Medulla oblongata (tissue), 1 donor: Measurements from ENCODE around the gene CLDN7.

Experiments
- DNase-seq: peaks from one replicate; pipeline ENCODE4 v3.0.0-alpha.2; 2015; ENCODE audit errors: extremely low spot score

The CLDN7 gene

DNA sequence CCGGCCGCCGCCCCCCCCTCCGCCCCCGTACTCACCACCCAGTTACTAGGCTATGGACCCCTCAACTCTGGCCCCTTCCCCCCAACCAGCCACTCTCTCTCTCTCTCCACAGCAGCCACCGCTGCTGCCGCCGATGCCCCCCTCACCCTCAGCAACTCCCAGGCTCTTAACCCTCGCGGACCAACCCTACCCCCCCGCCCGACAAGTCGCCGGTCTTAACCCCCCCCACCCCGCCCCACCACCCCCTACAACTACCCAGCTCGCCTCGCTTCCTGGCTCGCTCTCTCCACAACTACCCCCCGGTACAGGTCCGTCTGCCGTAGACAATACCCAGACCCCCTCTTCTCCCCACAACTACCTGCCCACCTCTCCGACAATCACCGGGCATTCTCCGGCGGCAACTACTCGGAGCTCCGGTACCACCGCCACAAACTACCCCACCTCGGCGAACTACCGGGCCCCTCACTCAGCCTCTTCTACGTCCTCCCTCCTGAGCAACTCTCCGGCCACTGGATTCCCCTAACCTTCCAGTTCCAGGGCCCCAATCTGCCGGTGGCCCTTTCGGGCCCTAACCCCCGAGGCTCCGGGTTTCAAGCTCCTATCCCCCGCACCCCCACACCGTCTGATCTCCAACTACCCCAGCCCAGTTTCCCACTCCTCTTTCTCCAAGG, 23.7 kb downstream of the CLDN7 start:
- no peak for DNase-seq

DNA sequence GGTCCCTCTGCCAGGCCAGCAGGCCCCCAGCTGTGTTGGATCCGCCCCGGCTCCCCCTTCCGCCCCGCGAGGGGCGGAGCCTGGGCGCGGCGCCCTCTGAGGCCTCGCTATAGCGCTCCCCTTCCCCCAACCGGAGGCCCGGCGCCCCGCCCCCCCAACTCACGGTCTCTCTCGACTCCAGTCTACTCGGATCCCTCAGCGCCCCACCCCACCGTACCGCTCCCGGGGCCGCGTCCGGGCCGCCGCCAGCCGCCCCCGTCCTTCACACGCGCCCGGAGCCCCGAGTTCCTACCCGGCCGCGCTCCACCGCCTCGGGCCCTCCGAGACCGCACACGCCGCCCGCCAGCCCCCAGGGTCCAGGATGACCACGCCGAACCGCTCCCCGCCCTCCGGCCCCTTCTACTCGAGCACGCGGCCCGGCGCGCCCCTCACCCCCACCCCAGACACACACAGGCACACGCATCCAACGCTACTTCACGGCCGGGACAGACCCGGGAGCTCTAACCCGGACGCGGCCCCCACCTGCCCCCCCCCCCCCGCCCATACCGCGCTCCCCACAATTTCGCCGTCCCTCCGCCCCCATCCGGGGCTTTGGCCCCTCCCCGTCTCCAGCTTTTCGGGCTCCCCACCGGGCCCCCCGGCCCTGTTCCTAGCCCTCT, 24.4 kb downstream of the CLDN7 start:
- peak; percentile 72 for DNase-seq

DNA sequence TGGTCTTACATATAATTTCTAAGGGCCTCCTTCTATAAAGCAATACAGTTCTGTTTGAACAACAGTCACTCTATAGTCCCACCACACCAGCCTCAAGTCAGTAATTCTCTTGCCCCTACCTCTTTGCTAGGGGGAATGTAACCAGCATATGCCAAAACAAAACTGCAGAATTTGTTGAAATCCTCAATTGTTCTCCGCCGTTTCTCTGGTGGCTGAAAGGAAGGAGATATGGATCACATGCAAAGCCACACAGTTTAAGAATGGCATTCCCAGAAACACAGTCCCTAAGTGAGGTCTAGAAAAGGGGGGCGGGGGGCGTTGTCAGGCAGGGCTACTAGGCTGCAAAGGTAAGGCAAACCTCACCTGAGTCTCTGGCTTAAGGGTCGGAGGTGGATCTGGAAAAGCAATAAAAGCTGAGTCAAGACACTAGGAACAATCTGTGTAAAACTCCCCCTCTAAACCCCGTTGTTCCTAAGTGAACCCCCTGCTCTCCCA, 25.0 kb downstream of the CLDN7 start:
- no peak for DNase-seq

DNA sequence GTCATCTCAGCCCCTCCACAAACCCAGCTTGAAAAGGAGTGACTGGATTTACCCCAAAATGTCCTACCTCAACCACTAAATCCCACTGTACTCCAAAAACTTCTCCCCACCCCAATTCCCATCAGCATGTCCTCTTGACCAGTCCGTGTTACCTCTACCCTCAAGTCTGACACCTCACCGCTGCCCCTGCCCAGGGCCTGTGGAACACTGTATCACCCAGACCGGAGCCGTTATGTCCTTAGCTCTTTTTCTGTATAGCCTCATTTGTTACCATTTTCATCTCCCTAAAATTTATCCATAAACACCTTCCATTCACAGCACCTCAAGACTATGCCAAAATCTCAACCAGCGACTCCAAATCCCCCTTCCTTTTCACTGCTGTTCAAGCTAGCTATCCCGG, 25.5 kb downstream of the CLDN7 start:
- no peak for DNase-seq

DNA sequence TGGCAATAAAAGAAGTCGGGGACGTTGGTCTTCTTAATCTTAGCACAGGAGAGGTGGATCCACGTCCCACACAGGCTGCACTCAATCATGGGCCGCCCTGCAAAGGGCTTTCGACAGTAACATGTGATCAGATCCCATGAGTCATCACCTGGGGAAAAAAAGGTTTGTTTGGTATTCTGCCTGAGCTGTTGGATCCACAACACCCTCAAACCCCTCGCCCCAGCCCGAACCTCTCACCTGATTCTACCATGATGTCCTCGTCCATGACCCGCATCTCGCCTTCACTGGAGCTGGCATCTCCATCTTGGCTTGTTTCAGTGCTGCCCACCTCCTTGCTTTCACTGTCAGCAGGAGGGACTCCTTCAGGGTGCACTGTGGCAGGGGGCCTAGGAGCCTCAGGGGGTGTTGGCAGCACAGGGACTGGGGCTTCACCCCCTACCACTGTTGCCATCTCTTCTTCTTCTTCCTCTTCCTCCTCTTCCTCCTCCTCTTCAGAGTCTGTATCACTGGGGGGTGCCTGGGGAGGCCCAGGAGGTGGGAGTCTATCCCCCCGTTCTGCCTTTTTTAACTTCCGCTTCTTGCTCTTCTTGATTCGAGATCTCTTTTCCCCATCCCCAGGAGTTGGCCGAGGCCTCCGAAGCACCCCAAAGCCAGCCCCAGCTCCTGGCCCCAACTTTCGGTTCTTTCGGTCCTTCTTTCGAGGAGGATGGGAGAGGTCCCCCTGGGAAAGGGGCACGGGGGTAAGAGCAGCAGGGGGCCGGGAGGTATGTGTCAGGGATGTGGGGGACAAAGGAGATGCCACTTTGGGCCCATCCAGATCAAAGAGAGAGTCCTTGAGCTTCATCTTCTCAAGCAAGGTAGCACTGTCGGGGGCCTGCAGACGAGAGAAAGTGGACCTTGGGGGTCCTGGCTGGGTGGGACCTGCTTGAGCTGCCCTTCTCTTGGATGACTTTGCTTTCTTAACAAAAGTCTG, 26.3 kb downstream of the CLDN7 start:
- DNase-seq: no peak

DNA sequence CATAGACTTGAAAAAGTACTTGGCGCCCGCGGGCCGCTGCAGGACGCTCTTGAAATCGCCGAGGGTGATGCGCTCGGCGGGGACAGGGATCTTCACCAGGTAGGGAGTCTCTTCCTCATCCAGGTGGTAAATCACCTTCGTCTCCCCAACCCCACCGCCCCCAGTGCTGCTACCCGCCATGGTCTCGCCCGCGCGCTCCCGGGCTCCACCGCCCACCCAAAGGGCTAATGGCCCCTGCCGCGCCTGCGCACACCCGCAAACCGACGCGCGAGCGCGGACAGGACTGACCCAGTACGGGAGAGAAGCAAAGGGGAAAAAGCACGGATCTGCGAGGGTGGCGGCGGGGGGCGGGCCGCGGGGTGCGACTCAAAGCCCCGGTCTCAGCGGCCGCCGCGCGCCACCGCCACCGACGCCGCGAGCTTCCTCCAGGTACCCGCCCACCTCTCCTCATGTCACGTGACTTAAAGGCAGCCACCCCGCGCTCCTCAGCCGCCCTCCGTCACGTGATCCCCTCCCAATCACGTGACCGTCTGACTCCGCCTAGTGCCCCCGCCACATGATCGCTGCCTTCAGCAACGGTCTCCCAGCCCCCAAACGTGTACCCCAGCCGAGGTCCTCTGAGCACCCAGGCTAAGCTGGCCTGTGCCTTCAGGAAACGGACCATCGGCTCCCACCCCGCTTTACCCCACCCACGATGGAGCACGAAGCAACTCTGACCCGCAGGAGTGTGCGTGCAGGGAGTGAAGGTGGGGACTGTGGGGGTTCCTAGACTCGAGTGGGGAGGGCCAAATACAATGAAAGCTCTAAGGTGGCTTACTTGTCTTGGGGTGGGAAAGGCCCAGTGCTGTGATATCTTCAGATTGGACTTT, 28.0 kb downstream of the CLDN7 start, which contains the start of gene DVL2:
Gene DVL2 (minus strand): TSS at position 435 of the 869 bp plus-strand sequence. CDS start 255 bp downstream, at position 180.
- DNase-seq: peak; percentile 97

DNA sequence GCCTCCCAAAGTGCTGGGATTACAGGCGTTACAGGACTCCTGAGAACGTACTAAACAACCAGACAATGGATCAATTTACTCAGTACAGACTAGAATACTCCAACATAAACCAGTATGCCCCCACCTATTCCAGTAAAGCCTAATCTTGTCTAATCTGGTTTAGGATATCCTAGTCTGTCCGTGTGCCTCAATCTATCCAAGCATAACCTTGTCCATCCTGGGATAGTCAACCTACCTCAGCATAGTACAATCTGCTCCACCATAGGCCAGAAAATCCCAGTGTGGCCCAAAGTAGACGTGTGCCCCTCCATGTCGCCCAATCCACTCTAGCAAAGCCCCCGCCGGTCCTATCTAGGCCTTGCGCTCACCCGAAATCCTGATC, 28.6 kb downstream of the CLDN7 start:
- DNase-seq: no peak

DNA sequence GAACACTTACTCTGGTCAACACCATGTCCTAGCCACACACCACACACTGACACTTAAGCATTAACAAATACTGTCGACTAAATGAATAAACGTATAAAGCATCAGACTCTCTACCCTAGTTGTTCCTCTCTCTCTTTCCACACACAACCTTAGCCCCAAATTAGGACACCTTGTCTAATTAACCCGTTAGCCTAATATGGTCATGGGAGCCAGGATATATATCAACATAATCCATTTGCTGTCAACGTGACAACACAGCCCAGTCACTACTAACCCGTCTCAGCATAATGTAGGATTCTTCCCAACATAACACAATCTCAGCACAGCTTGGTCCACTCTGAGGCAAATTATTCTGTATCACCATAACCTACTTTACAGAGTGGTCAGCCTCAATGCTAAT, 30.2 kb downstream of the CLDN7 start:
- no peak for DNase-seq

DNA sequence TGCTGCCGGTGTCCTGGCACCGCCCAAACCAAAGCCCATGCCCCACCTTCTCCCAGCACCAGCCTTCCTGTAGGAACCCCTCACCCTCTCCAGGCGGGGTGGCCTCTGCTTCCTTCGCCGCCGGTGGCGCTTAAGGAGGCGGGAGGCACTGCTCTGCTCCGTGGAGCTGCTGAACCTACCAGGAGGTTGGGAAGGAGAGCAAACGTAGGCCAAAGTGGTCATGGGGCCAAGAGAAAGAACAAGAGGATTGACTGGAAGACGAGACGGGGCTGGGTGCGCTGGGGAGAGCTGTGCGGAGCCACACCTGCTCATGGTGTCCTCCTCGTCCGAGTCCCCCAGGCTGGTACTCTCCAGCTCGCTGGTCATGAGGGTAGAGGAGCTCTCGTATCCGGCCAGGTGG, 32.8 kb downstream of the CLDN7 start:
- no peak for DNase-seq

DNA sequence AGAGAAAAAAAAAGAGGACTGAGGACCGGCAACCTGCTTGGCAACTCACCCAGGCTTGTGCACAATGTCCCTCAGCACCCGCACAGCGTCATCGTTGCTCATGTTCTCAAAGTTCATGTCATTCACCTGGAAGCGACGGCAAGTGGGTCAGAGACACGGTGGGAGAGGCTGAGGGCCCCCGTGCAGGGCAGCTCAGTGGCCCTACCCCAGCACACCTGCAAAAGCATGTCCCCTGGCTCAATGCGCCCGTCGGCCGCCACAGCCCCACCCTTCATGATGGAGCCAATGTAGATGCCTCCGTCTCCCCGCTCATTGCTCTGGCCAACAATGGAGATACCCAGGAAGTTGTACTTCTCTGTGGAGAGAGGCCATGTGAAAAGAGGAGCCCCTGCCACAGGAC, 33.4 kb downstream of the CLDN7 start:
- DNase-seq: no peak

DNA sequence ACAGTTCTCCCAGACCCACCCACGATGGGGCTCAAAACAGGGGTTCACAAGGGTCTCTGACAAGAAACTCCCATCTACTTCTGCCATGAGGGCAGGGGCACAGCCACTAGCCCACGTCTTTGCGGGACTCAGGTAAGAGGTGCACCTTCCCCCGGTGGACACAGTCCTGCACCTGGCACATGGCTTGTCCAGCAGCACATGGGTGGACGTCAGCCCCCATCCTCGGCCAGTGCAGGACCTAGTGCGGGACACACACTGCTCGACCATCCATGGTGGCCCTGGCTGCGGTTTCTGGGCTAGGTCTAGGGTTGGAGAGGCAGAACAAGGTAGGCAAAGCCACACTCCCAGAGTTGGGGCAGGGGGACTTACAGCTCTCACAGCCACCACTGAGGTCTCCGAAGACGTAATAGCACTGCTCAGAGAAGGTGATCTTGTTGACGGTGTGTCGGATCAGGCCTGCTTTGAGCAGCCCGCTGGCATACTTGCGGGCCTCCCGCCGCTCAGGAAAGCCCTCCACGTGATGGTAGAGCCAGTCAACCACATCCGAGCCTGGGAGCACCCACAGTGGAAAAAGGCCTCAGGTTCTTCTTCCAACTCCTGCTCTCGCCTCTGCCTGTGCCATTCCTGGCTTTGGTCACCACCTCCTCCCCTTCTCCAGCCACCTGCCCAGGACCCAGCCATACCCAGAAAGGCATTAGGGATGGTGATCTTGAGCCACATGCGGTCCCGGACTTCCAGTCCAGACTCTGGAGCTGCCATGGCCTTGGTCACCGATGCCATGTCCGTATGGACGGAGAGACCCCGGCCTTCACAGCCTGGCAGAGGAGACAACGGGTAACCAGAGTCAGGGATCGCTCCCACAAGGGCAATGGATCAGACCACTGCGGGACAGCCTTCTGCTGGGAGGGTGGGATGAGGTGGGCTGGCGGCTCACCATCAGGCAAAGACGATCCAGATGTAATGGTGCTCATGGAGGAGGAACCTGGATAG, 35.3 kb downstream of the CLDN7 start:
- no peak for DNase-seq

DNA sequence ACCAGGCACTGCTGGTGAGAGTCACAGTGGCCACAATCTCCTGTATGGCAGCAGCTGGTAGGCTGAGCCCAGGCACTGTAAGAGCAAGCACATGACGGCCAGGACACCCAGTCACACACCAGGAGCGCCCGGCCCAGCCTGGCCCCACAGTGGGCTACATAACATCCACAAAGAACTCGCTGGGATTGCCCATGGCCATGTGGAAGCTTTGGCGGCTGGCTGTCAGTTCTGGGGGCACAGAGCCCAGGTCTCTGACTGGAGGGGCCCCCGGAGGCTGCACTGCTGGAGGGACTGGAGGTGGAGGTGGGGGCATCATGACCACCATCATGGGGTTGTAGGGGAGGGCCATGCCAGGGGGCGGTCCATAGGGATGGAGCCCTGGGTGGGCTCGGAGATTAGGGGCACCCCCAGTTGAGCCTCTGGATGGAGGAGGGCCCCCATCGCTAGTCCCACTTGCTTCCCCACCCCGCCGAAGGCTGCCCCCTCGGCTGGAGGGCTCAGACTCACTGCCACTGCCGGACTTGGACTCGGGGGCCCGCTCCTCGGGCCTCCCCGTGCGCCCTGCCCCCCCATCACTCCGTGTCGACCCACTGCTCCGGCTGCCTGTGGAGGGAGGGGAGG, 36.5 kb downstream of the CLDN7 start:
- no peak for DNase-seq

DNA sequence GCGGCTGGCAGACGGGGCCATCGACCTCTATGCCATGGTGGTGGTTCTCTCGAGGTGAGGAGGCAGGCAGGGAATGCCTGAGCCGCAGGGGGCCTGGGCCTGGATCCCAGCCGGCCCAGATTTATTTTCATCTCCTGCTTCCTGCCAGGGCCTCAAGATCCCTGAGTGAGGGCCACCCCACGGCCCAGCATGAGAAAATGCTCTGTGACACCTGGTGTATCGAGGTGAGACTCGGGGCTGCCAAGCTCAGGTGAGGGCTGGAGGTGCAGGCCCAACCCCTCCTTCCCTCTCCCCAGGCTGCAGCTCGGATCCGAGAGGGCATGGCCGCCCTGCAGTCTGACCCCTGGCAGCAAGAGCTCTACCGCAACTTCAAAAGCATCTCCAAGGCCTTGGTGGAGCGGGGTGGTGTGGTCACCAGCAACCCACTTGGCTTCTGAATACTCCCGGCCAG, 37.6 kb downstream of the CLDN7 start:
- no peak for DNase-seq

DNA sequence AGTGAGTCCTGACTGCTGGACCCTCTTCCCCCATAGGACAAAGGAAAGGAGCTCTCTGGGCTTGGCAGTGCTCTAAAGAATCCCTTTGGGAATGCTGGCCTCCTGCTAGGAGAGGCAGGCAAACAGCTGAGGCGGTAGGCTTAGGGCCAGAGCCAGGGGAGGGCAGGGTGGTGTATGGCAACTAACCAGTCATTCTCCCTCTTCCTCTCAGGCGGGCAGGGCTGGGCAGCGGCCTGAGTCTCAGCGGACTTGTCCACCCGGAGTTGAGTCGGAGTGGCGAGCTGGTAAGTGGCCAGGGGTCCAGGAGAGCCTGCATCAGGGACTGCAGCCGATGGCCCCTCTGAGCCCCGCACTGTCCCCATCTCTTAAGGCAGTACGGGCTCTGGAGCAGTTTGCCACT, 38.2 kb downstream of the CLDN7 start:
- DNase-seq: no peak

DNA sequence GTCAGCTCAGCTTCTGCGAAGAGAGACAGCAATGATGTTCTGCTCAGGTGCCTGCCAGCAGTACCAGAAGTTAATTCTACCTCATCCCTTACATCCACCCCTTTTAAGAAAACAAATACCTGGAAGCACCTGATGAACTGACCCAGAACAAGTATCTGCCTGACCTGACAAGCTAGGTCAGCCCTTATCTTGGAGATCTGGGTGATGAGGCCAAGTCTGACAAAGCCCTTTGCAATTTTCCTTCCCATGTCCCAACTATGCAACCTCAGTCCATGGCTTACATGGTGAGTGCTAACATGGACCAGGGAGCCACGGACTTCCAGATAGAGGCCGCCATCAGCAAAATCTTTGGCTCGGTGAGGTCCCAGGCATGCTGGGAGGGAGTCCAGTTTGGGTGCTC, 38.9 kb downstream of the CLDN7 start:
- no peak for DNase-seq

DNA sequence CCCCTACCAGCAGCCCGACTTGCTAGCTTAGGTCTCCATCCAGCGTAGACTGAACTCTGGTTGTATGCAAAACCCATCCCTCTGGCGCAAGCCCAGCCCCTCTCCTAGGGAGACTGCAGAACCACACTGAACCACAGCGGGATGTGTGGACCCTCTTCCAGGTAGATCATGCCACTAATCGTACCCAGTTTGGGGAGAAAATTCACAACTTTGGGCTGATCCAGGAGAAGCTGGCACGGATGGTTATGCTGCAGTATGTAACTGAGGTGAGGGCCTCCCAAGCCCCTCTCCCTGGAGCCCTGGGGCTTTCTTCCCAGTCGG, 39.3 kb downstream of the CLDN7 start:
- DNase-seq: no peak

DNA sequence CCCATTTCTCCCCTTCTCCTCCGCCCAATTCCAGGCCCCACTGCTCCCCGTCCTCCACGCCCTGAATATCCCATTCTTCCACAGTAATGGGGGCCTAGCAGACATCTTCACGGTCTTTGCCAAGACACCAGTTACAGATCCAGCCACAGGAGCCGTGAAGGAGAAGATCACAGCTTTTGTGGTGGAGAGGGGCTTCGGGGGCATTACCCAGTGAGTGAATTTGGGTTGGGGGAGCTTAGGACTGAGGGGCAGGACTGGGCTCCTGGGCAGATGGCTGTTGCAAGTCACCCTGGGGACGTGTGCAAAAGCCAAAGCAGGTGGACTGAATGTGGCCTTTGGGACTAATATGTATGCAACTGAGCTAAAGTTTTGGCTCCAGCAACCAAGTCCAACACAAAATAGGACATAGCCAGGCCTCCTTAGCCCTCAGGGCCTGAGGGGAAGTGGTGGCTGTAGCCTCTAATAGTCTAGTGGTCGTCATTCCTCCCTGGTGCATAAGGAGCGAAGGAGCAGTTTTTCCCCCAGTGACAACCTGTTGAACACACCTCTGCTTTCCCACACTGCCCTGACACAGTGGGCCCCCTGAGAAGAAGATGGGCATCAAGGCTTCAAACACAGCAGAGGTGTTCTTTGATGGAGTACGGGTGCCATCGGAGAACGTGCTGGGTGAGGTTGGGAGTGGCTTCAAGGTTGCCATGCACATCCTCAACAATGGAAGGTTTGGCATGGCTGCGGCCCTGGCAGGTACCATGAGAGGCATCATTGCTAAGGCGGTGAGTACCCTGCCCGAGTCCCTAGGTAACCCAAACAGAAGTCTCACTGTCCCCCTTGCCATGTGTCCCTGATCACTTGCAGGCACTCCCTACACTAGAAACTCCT, 39.9 kb downstream of the CLDN7 start:
- no peak for DNase-seq

DNA sequence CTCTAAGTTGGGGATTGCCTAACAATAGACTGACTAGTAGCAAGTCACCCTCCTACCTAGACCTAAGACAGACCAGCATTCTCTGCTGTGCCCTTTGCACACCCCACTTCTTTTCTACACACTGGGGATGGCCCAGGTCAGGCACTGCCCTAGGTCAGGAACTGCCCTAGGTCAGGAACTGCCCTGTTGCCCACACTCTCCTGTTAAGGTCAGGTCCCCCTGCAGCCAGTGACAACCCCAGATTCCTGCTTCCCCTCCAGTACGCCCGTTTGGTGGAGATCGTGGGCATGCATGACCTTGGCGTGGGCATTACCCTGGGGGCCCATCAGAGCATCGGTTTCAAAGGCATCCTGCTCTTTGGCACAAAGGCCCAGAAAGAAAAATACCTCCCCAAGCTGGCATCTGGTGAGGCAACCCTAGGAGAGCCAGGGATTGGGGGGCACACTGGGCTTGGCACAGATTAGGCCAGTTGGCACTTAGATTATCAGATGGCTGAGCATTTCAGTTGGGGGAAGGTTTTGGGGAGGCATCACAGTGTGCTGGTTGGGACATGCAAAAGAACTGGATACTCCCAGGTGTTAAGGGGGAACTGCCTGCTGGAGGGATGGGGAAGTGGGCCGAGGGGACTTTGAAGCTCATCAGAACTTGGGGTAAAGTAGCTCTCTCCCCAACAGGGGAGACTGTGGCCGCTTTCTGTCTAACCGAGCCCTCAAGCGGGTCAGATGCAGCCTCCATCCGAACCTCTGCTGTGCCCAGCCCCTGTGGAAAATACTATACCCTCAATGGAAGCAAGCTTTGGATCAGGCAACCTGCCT, 40.8 kb downstream of the CLDN7 start:
- no peak for DNase-seq
